Neural progenitor cell (in vitro differentiated cells): ENCODE data around the gene SERPIND1. TPM values are rescaled to one million over a fixed set of nuclear protein-coding genes. Genes with fewer than 3 reads are reported as not detected.

ENCODE experiments used
- DNase-seq: peaks from one replicate; pipeline ENCODE4 v3.0.0-alpha.2; 2016; ENCODE audit warnings: low spot score
- H2AFZ ChIP-seq: fragments of 200-600 bp; sonication (generic); replicated peaks from 2 replicates; pipeline ENCODE4 v1.6.1; 2016; ENCODE audit warnings: antibody characterized with exemption
- H3F3A ChIP-seq: fragments of 200-600 bp; sonication (generic); 2 replicates; pipeline ENCODE4 v1.6.1; 2016; ENCODE audit warnings: antibody characterized with exemption, low read depth
- H3K27ac ChIP-seq: fragments of 200-600 bp; sonication (generic); 2 replicates; pipeline ENCODE4 v1.5.1; 2016; ENCODE audit warnings: mild to moderate bottlenecking
- H3K27me3 ChIP-seq: fragments of 200-600 bp; sonication (generic); 2 replicates; pipeline ENCODE4 v1.6.1; 2016; ENCODE audit warnings: mild to moderate bottlenecking, moderate library complexity
- H3K36me3 ChIP-seq: fragments of 200-600 bp; sonication (generic); 2 replicates; pipeline ENCODE4 v1.5.1; 2016
- H3K4me1 ChIP-seq: fragments of 200-600 bp; sonication (generic); 2 replicates; pipeline ENCODE4 v1.6.1; 2016; ENCODE audit warnings: mixed run types
- H3K4me2 ChIP-seq: fragments of 200-600 bp; sonication (generic); 2 replicates; pipeline ENCODE4 v1.6.1; 2016
- H3K4me3 ChIP-seq: fragments of 200-600 bp; sonication (generic); 2 replicates; pipeline ENCODE4 v1.5.1; 2016
- H3K79me2 ChIP-seq: fragments of 200-600 bp; sonication (generic); 2 replicates; pipeline ENCODE4 v1.6.1; 2016; ENCODE audit warnings: low read depth
- H3K9ac ChIP-seq: fragments of 200-600 bp; sonication (generic); 2 replicates; pipeline ENCODE4 v1.6.1; 2016
- H3K9me3 ChIP-seq: fragments of 200-600 bp; sonication (generic); 2 replicates; pipeline ENCODE4 v1.5.1; 2016; ENCODE audit warnings: low read depth
- H4K20me1 ChIP-seq: fragments of 200-600 bp; sonication (generic); 2 replicates; pipeline ENCODE4 v1.6.1; 2016; ENCODE audit warnings: low read depth
- H3K27ac Mint-ChIP-seq: 3 replicates; pipeline ENCODE4 v1.8.0; 2021; ENCODE audit warnings: mixed read lengths
- H3K27me3 Mint-ChIP-seq: 2 replicates; pipeline ENCODE4 v1.8.0; 2022; ENCODE audit warnings: low read depth, mild to moderate bottlenecking, inconsistent platforms, moderate library complexity, mixed read lengths; ENCODE audit not compliant: insufficient read depth
- H3K36me3 Mint-ChIP-seq: 3 replicates; pipeline ENCODE4 v1.8.0; 2021; ENCODE audit warnings: mixed read lengths
- H3K4me1 Mint-ChIP-seq: 3 replicates; pipeline ENCODE4 v1.8.0; 2021; ENCODE audit warnings: mixed read lengths
- H3K4me3 Mint-ChIP-seq: 3 replicates; pipeline ENCODE4 v1.8.0; 2021; ENCODE audit warnings: mild to moderate bottlenecking, moderate library complexity, mixed read lengths
- H3K9me3 Mint-ChIP-seq: 3 replicates; pipeline ENCODE4 v1.8.0; 2020; ENCODE audit warnings: mixed read lengths
- CTCF ChIP-seq: fragments of 200-600 bp; sonication (generic); IDR thresholded peaks from 2 replicates; pipeline ENCODE4 v1.5.1; 2017; ENCODE audit warnings: antibody characterized with exemption, mild to moderate bottlenecking
- EZH2 ChIP-seq: fragments of 200-600 bp; sonication (generic); IDR thresholded peaks from 2 replicates; pipeline ENCODE4 v1.6.1; 2017; ENCODE audit warnings: antibody characterized with exemption, mild to moderate bottlenecking, moderate library complexity
- EZH2phosphoT487 ChIP-seq: fragments of 200-600 bp; sonication (generic); IDR thresholded peaks from 2 replicates; pipeline ENCODE4 v1.6.1; 2017; ENCODE audit warnings: antibody characterized with exemption
- total RNA-seq: library from RNA; depleted of rRNA; stranded (reverse); fragments of >200 nt; gene quantifications from 2 replicates; pipeline ENCODE4 v1.2.3, GENCODE V29; 2015; ENCODE audit warnings: low replicate concordance

Gene SERPIND1
- total RNA-seq, 1 donor from 2014 or later, result not detected

DNA sequence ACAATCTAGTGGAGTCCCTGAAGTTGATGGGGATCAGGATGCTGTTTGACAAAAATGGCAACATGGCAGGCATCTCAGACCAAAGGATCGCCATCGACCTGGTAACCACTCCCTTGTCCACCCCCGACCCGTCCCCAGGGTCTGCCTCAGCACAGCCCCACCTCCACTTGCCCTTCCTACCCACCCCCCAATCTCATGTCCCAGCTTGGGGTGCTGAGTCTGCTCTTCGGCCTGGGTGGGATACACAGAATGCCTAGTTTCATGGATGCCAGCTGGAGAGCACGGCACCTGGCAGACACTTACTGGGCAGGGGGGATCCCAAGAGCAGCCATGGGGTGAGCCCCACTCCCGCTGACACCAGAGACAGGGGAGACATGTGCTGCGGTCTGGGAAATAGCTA, 12.1 kb downstream of the SERPIND1 start:
- Mint-ChIP-seq H3K27ac (no peak overlapping the region), H3K4me1 (no peaks in the 10 kb centered on the region), H3K9me3 (no peaks in the 10 kb centered on the region), H3K4me3 (no peak overlapping the region), H3K27me3 (no peaks in the 10 kb centered on the region), H3K36me3 (peaks cover 5% of the 10 kb centered on the region)
- Histone ChIP-seq H2AFZ (no peak overlapping the region), H3K27me3 (no peaks in the 10 kb centered on the region), H3K79me2 (no peaks in the 10 kb centered on the region), H3K36me3 (no peaks in the 10 kb centered on the region), H3K4me2 (no peak overlapping the region), H3K9me3 (no peaks in the 10 kb centered on the region), H3K27ac (no peak overlapping the region), H3K9ac (no peak overlapping the region), H3K4me3 (no peak overlapping the region), H4K20me1 (no peaks in the 10 kb centered on the region), H3F3A (no peaks in the 10 kb centered on the region), H3K4me1 (no peaks in the 10 kb centered on the region)
- TF ChIP-seq CTCF, result no peak
- TF ChIP-seq EZH2phosphoT487, result no peak
- TF ChIP-seq EZH2, result no peak
- DNase-seq, result no peak

- H3K36me3 Mint-ChIP-seq, result peaks cover 8% of the 10 kb centered on the region
- Histone ChIP-seq H3K4me1 (no peaks in the 10 kb centered on the region), H3K27me3 (no peaks in the 10 kb centered on the region), H3K4me3 (no peak overlapping the region), H3K9me3 (no peaks in the 10 kb centered on the region), H2AFZ (no peak overlapping the region), H3K36me3 (no peaks in the 10 kb centered on the region), H3K9ac (no peak overlapping the region), H3K27ac (no peak overlapping the region), H3F3A (no peaks in the 10 kb centered on the region), H3K79me2 (no peaks in the 10 kb centered on the region), H3K4me2 (no peak overlapping the region), H4K20me1 (no peaks in the 10 kb centered on the region)
- no peaks in the 10 kb centered on the region for H3K27me3 Mint-ChIP-seq
- DNase-seq, result no peak
- H3K27ac Mint-ChIP-seq, result no peak overlapping the region
- H3K4me3 Mint-ChIP-seq, result no peak overlapping the region
- H3K9me3 Mint-ChIP-seq, result no peaks in the 10 kb centered on the region
- no peak for TF ChIP-seq EZH2
- TF ChIP-seq EZH2phosphoT487, result no peak
- no peak for TF ChIP-seq CTCF
- H3K4me1 Mint-ChIP-seq, result no peaks in the 10 kb centered on the region
Observed at GRCh38 chr22:20786536-20786979, 12.6 kb downstream of the SERPIND1 start.

DNA sequence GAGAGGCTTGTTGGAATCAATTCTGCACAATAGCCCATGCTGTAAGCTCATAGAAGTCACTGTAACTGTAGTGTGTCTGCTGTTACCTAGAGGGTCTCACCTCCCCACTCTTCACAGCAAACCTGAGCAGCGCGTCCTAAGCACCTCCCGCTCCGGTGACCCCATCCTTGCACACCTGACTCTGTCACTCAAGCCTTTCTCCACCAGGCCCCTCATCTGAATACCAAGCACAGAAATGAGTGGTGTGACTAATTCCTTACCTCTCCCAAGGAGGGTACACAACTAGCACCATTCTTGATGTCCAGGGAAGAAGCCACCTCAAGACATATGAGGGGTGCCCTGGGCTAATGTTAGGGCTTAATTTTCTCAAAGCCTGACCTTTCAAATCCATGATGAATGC, 13.3 kb downstream of the SERPIND1 start:
- H3K4me3 ChIP-seq, result no peak overlapping the region
- no peaks in the 10 kb centered on the region for H3K9me3 Mint-ChIP-seq
- no peak overlapping the region for H2AFZ ChIP-seq
- H3K36me3 Mint-ChIP-seq, result peaks cover 8% of the 10 kb centered on the region
- no peak overlapping the region for H3K4me3 Mint-ChIP-seq
- H3K27me3 Mint-ChIP-seq, result no peaks in the 10 kb centered on the region
- no peak overlapping the region for H3K4me2 ChIP-seq
- no peak overlapping the region for H3K9ac ChIP-seq
- no peaks in the 10 kb centered on the region for H3F3A ChIP-seq
- no peaks in the 10 kb centered on the region for H3K4me1 Mint-ChIP-seq
- H3K79me2 ChIP-seq, result no peaks in the 10 kb centered on the region
- no peak for TF ChIP-seq EZH2phosphoT487
- TF ChIP-seq EZH2, result no peak
- TF ChIP-seq CTCF, result no peak
- no peak overlapping the region for H3K27ac Mint-ChIP-seq
- no peaks in the 10 kb centered on the region for H3K9me3 ChIP-seq
- H3K4me1 ChIP-seq, result no peaks in the 10 kb centered on the region
- no peak overlapping the region for H3K27ac ChIP-seq
- no peaks in the 10 kb centered on the region for H4K20me1 ChIP-seq
- H3K36me3 ChIP-seq, result no peaks in the 10 kb centered on the region
- H3K27me3 ChIP-seq, result no peaks in the 10 kb centered on the region
- no peak for DNase-seq
